WERI-Rb-1 (cell line): ENCODE measurements around the gene HCAR1.
"Not testable (repeated sequence)": the region's sequence is repeated elsewhere in the genome, so short reads cannot be mapped to it uniquely, and the experiment has no call there.

ENCODE experiments used
- DNase-seq: peaks from one replicate; pipeline ENCODE4 v3.0.0-alpha.2; 2020
- H3K27ac ChIP-seq: fragments of 250-450 bp; sonication (Bioruptor Pico); 2 replicates; pipeline ENCODE4 v1.5.1; 2020; ENCODE audit warnings: mild to moderate bottlenecking, moderate library complexity
- H3K27me3 ChIP-seq: fragments of 250-450 bp; sonication (Bioruptor Pico); 2 replicates; pipeline ENCODE4 v1.5.1; 2021; ENCODE audit warnings: mild to moderate bottlenecking, low read depth, moderate library complexity; ENCODE audit not compliant: insufficient read depth, severe bottlenecking
- H3K36me3 ChIP-seq: fragments of 250-450 bp; sonication (Bioruptor Pico); 2 replicates; pipeline ENCODE4 v1.5.1; 2020; ENCODE audit warnings: mild to moderate bottlenecking, moderate library complexity
- H3K4me3 ChIP-seq: 2 replicates; pipeline ENCODE4 v1.5.1; 2011; ENCODE audit warnings: low read depth, mild to moderate bottlenecking, control low read depth, low read length
- H3K9me3 ChIP-seq: fragments of 250-450 bp; sonication (Bioruptor Pico); 2 replicates; pipeline ENCODE4 v1.5.1; 2021; ENCODE audit warnings: mild to moderate bottlenecking, moderate library complexity; ENCODE audit not compliant: severe bottlenecking
- TF ChIP-seq, protein P1 (sequence below): IDR thresholded peaks from 2 replicates; pipeline ENCODE4 v1.5.1; 2011; ENCODE audit warnings: low read depth, mild to moderate bottlenecking, control low read depth, inconsistent platforms, low read length

HCAR1 gene

DNA sequence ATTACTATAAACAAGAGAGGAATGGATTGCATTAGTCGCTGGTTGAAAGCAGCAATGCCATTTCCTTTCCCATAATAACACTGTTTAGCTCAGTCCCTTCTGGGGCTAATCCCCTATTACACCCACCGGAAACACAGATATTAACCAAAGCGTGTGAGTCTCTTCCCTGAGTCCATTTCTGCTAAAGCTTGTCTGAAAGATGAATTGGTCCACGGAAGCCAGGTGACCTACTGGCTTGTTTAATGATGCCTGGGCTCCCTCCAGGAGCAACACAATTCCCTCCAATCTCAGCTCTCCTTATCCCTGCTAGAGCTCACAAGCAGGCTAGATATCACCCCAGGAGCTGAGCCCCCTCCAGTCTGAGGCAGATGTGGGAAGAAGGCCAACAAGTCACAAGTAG lies 29.2 kb downstream of the HCAR1 start:
- not testable (repeated sequence) for H3K36me3 ChIP-seq, DNase-seq, H3K27me3 ChIP-seq, H3K4me3 ChIP-seq, H3K27ac ChIP-seq, H3K9me3 ChIP-seq

DNA sequence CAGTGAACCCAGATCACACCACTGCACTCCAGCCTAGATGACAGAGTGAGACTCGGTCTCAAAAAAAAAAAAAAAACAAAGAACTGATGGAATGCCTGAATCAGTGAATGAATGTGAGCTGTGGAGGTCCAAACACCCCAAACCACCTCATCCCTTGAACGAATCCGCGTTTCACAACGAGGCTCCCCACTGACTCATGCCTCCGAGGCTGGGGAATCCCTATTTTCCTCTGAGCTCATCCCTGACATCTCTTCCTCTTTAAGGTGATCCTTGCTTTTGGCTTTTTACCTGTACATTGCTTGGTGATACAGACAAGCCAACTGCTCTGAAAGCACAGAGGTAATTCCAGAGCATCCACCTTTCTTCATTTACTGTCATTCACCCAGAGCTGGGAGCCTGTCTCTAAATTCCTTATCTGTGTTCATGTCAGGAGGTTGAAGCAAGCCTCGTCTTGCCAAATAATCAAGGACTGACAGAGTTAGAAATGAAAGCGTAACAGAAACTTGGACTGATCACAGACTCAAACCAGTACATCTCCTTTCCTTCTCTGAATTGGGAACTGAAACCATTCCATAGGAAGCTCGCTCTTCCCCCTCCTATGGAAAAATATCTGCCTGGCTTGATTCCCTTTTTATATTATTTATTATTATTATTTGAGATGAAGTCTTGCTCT lies 30.5 kb downstream of the HCAR1 start:
- H3K27ac ChIP-seq, DNase-seq, H3K4me3 ChIP-seq, H3K36me3 ChIP-seq, H3K27me3 ChIP-seq, H3K9me3 ChIP-seq: not testable (repeated sequence)

DNA sequence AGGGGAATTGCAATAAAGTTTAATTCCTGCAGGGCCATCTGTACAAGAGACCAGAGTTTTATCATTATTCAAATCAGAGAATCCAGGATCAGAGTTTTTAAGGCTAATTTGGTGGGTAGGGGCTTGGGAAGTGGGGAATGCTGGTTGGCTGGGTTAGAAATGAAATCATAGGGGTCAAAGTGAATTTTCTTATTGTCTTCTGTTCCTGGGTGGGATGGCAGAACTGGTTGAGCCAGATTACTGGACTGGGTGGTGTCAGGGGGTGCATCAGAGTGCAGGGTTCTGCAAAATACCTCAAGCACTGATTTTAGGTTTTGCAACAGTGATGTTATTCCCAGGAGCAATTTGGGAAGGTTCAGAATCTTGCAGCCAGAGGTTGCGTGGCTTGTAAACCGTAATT lies 33.7 kb downstream of the HCAR1 start:
- not testable (repeated sequence) for DNase-seq, H3K9me3 ChIP-seq, H3K27ac ChIP-seq, H3K4me3 ChIP-seq, H3K36me3 ChIP-seq, H3K27me3 ChIP-seq

DNA sequence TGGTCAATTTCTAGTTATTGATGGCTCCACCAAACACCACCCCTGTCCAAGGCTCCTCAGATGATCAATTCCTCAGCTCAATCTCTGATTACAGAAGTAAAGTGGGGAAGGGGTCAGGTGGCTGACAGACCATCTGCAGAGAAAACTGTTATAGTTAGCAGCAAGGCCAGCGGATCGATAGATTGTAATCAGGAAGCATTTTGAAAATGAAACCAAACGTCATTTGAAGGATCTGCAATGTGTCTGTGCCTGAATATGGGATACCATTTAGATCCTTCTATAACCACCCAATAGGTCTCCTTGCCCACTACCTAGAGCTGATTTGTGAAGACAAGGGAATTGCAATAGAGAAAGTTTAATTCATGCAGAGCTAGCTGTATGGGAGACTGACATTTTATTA lies 39.1 kb downstream of the HCAR1 start:
- DNase-seq = no peak
- Histone ChIP-seq H3K4me3 (no peak overlapping the region), H3K9me3 (no peaks in the 10 kb centered on the region), H3K36me3 (no peaks in the 10 kb centered on the region), H3K27ac (no peak overlapping the region), H3K27me3 (no peaks in the 10 kb centered on the region)
- TF ChIP-seq, protein P1, sequence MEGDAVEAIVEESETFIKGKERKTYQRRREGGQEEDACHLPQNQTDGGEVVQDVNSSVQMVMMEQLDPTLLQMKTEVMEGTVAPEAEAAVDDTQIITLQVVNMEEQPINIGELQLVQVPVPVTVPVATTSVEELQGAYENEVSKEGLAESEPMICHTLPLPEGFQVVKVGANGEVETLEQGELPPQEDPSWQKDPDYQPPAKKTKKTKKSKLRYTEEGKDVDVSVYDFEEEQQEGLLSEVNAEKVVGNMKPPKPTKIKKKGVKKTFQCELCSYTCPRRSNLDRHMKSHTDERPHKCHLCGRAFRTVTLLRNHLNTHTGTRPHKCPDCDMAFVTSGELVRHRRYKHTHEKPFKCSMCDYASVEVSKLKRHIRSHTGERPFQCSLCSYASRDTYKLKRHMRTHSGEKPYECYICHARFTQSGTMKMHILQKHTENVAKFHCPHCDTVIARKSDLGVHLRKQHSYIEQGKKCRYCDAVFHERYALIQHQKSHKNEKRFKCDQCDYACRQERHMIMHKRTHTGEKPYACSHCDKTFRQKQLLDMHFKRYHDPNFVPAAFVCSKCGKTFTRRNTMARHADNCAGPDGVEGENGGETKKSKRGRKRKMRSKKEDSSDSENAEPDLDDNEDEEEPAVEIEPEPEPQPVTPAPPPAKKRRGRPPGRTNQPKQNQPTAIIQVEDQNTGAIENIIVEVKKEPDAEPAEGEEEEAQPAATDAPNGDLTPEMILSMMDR = no peak

GRCh38 chr12:122688291-122688690 lies 42.4 kb downstream of the HCAR1 start:
- TF ChIP-seq, protein P1 = no peak
- Histone ChIP-seq H3K27me3 (no peaks in the 10 kb centered on the region), H3K27ac (no peak overlapping the region)

DNA sequence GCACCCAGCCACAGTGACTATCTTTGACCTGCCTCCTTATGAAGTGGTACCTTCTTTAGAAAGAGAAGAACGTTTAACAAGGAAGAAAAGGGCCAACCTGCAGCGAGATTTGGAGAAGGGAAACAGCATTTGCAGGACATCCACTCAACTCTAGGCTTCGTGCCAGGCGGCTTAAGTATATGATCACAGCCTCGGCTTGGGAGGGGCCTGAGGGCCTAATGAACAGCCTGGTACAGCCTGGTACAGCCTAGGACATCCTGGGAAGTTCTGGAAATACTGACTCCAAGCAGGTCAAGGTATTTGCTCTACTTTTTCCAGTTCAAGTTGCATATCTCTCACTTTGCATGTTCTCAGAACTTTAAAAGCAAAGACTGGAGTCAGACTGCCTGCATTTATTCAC lies 43.6 kb downstream of the HCAR1 start:
- H3K4me3 ChIP-seq = no peak overlapping the region
- no peaks in the 10 kb centered on the region for H3K27me3 ChIP-seq
- DNase-seq = no peak
- H3K36me3 ChIP-seq = no peaks in the 10 kb centered on the region
- no peaks in the 10 kb centered on the region for H3K9me3 ChIP-seq
- no peak overlapping the region for H3K27ac ChIP-seq
- TF ChIP-seq, protein P1 = no peak

More at GRCh38 chr12:122688291-122688690, 42.4 kb downstream of the HCAR1 start:
- Histone ChIP-seq H3K4me3 (no peak overlapping the region), H3K9me3 (no peaks in the 10 kb centered on the region), H3K36me3 (no peaks in the 10 kb centered on the region)
- no peak for DNase-seq

GRCh38 chr12:122686538-122686937 lies 44.1 kb downstream of the HCAR1 start:
- no peak for DNase-seq
- H3K27me3 ChIP-seq = no peaks in the 10 kb centered on the region
- H3K27ac ChIP-seq = no peak overlapping the region
- H3K4me3 ChIP-seq = no peak overlapping the region
- no peaks in the 10 kb centered on the region for H3K36me3 ChIP-seq
- TF ChIP-seq, protein P1 = no peak
- no peaks in the 10 kb centered on the region for H3K9me3 ChIP-seq
